DMS 273 (cell line): Measurements from ENCODE around the gene FGD3.

Experiments used
- DNase-seq: peaks from one replicate; lab custom pipeline; 2025; ENCODE audit not compliant: unreplicated experiment; lab: John Stamatoyannopoulos, UW

Gene FGD3

DNA sequence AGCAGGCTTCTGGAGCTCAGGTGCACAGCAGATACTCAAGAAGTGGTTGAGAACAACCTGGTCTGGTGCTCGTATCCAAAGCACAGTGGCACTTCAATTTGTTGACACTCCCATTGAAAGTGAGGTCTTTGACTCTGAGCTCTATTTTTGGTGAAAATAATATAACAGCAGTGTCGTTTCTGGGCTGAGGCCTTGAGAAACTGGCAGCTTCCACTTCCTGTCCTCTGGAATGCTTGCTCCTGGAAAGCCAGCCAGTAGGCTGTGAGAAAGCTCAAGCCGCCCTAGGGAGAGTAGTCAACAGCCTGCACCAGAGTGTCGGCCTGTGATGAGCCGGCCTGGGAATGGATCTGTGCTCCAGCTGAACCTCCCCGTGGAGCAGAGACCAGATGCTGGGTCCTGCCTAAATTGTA is 104.4 kb downstream of the FGD3 start:
- no peak for DNase-seq

DNA sequence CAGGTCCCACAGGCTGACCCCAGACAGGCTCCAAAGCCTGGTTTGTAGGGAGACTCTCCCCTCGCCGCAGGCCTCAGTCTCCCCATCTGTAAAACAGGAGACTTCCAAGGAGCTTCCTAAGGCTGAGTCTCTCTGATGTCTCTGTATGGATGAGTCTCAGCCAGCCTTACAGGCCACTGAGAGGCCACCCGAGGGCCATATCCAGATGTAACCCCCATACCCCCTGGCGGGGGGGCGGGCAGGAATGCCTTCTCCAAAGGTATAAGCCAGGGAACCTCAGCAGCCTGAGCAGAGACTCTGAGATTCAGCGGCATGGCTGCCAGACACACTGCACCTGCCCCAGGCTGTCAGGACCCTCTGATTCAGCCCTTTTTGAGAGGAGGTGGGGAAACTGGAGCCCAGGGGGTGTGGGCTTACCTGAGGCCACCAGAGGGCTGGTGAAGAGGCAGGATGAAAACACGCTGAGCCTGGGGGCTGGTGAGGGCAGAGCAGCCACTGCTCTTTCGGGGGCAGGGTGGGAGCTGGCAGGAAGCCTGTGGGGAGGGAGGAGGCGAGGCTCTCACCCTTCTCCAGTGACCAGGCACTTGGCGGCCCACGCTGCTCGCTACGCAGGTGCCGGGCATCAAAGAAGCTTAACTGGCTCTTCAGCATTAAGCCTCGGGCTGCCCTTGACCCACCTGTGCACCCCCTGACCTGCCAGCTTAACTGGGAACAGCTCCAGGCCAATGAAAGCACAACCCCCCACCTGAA is 105.6 kb downstream of the FGD3 start:
- DNase-seq = peak; percentile 23

DNA sequence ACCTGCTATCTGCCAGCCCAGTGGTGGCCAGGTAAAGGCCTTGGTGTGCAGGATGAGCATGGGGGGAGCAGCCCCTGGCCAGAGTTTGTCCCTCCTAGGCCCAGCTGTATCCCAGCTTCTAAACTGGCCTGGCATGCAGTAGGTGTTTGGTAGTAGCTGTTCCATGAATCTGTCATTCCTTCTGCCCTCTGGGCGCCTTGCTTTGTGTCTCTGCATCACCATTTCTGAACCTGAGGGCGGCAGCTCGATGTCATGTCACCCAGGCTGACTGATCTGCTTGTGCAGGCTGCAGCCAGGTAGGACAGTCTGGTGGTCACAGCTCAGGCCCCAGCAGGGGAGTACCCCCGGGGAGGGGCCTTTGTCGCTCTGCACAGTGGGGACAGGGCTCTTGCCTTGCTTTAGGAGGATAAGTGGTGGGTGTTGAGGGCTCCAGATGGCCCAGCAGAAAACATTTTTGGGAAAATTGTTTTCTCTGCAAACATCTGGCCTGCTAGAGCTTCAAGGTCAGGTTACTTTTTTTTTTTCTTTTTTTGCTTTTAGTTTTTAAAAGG is 106.5 kb downstream of the FGD3 start:
- peak; percentile 60 for DNase-seq

DNA sequence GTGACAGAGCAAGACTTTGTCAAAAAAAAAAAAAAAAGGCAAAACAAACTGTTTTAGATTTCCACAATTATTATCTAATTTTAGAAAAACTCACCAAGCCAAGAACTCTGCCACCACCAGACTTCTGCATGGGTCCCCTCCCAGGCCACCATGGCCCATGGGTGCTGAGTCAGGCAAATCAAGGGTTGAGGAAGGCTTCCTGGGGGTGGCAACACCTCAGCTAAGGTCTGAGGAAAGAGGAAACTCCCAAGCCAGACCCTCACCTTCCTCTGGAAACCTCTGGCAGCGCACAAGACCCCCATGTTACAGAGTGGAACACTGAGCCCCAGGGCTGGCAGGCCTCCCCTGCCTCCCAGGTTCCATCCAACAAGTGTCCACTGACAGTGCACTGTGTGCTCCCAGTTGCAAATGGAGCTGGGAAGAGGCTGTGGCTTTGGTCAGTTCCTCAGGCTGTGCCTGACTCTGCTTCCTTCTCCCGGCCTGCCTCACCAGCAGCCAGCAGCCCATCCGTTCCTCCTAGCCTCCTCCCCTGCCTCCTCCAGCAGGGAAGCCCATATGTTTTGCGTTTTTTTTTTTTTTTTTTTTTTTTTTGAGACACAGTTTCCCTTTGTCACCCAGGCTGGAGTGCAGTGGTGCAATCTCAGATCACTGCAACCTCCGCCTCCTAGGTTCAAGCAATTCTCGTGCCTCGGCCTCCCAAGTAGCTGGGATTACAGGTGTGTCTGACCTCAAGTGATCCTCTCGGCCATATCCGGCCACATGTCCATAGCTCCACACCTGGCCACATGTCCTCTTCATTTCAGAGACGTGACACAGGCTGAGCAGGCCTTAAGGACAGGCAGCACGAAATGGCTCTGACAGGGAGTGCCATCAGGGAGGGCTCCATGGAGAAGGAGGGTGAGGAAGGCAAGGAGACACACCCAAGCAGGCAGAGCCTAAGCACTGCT is 107.7 kb downstream of the FGD3 start:
- peak; percentile 42 for DNase-seq

DNA sequence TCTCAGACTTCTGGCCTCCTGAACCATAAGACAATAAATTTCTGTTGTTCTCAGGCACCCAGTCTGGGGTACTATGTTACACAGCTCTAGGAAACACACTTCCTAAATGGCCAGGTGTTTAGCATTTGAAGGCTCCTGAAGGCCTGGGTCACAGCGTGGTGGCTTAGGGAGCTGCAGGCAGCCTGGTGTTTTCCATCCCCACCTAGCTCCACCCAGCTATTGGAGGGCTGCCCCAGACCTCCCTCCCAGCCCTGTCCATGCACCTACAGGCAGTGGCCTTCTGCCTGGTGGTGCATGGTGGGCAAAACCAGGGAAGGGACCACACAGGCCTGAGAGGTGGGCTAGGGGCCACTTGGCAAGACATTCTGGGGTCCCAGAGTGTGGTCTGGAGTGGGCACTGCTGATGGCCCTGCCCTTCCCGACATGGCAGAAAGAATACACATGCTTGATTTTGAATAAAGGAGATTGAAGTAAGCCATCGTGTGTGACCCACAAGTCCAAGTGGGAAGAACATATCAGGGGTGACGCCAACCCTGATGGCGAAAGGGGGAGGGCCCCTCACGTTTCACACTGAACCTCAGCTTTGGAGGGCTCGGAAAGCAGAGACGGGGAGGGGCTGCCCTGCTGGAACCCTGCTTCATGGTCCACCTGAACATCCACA is 109.8 kb downstream of the FGD3 start:
- peak; percentile 32 for DNase-seq

DNA sequence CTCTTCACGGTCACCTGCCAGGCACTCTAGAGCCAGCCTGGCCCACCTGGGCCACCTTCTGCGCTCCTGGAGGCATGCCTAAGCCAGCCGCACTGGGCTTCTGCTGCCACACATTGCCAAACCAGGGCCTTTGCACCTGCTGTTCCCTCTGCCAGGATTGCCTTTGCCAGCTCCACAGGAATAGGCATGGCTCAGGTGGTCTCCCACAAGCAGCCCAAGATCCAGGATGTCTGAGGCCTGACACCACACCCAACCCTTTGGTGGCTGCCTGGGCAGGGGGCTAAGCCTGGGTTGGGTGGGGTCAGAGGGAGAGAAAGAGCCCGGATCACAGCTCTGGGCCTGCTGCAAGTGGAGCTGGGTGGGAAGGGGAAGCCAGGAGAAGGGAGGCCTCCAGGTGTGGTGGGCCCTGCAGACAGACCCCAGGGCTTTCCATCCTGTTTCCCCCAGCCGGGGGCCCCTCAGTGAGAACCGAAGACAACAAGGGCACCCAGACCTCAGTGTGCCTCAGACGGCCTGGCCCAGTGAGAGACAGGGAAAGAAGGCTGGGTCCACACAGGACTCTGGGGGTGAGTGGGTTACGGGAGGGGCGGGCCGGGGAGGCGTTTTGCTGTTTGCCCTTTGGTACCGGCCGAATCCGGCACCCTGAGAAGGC is 110.5 kb downstream of the FGD3 start:
- peak; percentile 23 for DNase-seq

DNA sequence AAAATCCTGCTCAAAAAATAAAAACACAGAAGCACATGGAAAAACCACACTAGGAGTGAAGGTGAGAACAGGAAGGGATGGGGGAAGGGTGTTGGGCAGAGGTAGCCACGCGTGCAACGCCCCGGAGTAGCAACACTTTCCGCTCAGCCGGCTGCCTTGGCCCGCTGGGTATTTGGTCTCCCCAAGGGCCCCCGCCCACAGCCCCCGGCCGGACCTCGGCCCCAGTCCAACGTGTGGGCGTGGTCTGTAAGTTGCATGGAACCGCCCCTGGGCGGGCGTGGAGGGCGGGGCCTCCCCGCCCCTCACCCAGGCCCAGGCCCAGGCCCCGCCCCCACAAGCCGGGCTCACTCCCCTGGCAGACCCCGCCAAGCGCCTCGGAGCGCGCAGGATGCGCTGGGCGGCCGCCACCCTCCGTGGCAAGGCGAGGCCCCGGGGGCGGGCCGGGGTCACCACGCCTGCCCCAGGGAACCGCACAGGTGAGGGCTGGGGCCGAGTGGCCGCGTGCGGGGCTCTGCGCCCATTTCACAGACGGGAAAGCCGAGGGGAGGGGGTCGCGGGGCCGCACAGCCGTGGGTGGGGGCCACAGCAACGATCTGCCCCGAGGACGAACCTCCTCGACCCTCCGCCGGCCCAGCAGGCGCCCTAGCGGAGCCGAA is 111.2 kb downstream of the FGD3 start, which contains the start of gene SUSD3:
SUSD3 (plus strand) TSS at position 347 of the 656 bp plus-strand sequence; CDS start at position 389, 42 bp downstream.
- peak; percentile 85 for DNase-seq

DNA sequence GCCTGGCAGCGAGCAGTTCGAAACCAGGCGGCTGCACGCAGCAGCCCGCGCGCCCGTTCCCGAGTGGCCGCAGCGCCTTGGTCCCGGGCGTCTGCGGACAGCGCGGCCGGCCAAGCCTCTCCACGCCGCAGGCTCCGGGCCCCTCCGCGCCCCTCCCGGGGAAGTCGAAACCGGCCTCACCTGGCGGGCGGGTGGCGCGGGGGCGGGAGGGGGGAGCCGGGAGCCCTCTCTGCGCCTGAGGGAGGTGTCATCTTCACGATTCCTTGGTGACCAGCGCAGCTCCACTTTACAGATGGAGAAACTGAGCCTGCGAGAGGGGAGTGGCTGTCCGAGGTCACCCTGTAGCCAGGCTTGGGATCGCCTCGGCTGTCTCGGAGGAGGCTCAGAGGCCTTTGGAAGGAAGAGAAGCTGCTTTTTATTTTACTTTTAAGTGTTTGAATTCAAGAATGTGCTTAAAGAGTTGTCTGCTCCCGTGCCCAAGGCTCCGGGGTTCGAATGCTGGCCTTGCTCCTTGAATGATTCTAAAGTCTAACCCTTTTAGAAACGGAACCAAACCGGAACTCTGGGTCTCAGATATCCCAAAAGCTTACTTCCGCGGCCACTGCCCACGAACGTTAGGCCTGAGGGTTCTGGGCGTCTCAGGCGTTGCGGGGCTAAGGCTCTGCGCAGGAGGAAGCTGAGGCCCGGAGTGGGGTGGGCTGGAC is 111.8 kb downstream of the FGD3 start:
- DNase-seq = peak; percentile 11

DNA sequence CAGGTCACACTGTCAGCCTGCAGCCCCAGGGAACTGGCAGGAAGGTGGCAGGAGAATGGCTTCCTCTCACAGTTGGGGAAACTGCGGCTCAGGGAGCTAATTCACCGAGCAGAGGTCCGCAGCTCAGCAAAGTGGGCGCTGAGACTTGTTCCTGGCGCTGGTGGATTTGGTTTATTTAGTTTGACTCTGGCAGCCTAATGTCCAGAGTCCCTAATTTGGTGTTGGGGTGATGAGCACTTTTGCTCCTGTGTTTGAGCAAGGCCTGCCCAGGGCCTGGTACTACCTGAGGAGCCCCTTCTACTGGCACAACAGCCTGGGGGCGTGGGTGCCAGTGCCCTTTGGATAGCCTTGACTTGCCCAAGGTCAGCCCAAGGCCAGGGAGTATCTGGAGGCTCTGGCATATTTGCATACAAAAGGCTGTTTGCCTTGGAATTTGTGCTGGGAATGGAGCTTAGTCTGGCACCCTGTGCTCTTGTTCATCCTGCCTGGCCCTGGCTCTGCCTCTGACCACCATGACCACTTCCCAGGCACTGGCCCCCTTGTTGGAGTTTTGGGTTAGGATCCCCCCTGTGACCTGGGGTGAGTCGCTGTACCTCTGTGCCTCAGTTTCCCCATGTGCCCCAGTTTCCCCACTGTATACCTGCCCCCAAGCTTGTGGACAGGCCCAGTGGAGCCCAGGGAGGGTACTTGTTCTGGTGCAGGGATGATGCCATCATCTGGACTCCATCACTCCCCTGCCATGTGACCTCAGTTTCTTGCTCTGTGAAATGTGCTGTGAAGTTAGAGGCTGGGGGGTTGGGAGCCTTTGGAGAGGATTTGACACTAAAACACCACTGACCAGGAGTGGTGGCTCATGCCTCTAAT is 112.6 kb downstream of the FGD3 start:
- DNase-seq = no peak

DNA sequence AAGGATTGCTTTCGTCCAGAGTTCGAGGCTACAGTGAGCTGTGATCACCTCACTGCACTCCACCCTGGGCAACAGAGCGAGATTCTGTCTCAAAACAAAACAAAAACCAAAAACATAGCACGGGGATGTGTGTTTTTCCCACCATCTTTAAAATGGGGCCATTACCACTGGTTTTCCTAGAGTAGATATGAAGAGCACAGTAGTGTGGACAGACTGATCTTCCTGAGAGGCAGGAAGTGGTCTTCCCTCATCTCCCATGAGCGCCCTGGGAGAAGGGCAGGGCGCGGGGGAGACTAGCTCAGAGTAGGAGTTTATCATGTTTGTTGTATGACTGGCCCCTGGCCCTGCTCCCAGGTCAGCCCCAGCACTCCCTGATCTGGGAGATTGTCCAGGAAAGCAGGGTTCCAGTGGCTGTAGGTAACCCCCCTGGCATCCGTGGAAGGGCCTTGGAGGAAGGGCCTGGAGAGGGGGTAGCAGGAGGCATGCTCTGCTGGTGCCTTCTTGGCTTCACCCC is 113.5 kb downstream of the FGD3 start:
- DNase-seq = no peak

DNA sequence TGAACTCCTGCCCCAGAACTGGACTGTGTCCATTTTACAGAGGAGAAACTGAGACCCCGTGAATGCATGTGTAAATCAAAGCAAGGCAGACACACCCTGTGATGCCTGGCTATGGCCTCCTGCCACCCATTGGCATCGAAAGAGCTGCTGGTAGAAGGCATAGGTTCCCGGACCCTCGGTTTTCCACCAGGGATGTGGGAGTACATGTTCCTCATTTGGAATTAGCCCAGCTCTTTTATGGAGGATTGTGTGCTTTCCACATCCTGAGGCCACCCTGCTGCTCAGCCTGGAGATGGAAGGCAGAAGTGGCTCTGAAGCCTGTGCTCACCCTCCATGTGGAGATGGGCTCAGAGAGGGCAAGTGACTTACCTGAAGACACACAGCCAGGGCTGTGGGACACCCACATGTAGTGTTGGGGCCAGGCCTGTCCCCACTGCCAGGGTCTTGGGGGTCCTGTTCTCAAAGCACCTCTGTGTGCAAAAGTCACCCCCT is 114.0 kb downstream of the FGD3 start:
- DNase-seq = no peak

DNA sequence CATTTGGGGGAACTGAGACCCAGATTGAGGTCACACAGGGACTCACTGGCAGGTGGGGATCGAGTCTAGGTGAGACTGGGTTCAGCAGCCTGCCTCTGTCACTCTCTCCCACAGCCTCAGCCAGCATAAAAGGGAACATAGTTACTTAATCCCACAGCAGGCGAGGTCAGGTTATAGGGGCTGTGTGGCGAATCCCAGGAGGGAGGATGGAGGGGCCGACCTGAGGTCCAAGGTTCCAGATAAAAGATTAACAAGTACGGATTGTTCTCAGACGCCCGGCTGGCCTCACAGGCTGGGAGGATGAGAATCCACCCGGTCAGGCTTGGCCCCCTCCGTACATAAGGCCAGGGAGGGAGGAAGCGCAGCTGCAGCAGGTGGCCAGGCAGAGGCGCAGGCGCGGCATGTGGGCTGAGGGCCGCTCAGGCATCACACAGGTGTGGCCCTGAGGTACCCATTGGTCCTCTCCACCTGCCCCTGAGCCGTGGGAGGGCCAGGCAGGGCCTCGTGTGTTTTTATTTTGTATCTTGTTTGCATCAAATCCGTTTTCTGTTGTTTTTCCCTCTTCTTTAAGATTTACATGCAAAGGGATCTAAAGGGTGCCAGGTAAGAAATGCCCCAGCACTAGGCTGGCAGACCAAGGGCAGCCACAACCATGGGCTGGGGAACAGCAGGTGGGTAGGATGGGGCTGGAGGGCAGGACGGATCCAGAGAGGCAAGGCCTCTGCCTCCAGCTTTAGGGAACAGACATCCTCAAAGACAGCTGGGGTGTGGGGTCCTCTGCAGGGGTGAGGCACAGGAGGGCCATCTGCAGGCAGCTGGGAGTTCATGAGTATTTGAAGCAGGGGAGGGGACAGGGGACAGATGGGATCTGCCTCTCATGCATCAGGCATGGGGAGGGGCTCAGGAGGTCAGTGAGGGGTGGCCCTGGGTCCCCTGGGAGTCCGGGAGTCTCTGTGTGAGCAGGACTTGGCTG is 114.8 kb downstream of the FGD3 start:
- DNase-seq = peak; percentile 72

DNA sequence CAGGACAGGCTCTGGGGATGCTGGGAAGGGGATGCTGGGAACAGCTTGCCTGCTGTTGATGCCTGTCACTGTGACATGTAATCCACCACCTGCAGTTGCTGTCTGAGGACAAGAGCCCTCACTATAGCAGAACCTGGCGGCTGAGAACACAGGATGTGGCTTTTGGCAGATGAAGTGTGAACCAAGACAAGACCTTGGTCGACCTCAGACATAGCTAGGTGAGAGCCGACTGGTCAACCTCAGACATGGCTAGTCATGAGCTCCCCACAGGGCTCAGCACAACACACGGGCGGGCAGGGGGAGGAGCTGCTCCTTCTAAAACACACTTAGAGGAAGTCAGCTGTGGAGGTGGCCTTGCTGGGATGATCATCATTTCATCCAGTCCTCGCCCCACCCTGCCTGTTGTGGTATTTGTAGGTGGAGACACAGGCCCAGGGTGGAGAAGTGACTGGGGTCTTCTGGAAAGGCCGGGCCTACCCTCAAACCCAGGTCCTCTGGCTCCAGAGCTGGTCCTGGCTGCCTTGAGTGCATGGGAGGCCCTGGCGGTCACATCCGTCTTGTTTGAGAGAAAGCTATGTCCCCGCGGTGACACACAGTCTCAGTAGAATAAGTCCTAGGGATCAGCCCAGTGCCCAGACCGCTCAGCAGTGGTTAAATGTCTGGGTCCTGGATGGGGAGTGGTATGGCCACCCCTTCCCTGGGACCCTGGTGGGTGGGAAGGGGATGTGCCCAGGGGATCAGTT is 117.2 kb downstream of the FGD3 start:
- DNase-seq = peak; percentile 31

DNA sequence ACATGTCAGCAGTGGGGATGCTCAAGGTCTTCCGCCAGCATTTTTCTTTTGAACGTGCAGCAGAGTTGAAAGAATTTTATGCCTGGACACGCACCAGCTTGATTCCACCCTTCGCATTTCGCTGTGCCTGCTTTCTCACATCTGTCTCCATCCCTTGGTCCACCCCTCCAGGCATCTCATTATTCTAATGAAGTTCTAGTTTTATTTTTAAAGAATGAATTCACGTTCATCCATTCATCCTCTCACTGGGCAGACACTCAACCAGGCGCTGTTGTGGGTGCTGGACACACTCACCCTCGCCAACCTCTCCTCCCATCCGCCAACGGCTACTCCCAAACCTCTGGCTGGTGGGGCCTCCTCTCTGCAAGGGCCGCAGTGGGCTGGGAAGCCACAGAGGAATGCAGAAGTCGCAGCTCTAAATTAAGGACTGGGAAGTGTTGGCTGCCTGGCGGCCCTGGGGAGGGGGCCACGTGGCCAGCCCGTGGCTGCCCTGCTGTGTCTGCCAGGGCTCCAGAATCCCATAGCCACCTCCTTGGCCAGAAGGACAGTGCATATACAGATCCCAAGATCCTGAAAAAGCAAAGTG is 117.9 kb downstream of the FGD3 start:
- DNase-seq = peak; percentile 50

DNA sequence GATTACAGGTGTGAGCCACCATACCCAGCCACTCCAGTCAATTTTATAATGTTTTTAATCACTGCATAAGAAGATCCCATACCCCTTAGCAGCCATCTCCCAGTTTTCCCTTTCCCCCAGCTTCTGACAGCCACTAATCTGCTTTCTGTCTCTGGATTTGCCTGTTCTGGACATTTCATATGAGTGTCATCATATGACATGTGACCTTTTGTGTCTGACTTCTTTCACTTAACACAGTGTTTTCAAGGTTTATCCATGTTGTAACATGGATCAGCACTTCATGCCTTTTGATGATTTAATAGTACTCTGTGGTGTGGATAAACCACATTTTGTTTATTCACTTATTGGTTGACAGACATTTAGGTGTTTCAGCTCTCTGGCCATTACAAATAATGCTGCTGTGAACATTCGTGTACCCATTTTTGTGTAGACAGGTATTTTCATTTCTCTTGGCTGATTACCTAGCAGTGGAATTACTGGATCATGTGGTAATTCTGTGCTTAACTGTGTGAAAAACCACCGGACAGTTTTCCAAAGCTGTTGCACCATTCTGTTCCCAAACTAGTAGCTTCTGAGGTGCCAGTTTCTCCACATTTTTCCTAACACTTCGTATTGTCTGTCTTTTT is 119.8 kb downstream of the FGD3 start:
- no peak for DNase-seq
